NCI-H2196 (cell line): ENCODE data around the gene CACNA1B.
A peak's percentile ranks its signal among the peaks of the same experiment; 100 is the strongest.
"Not testable (repeated sequence)": the region's sequence is repeated elsewhere in the genome, so short reads cannot be mapped to it uniquely, and the experiment has no call there.

ENCODE experiments used
- DNase-seq: peaks from one replicate; lab custom pipeline; 2025; ENCODE audit not compliant: unreplicated experiment; lab: John Stamatoyannopoulos, UW

CACNA1B gene

GRCh38 chr9:138126090-138126857 is 248.7 kb downstream of the CACNA1B start:
- DNase-seq: not testable (repeated sequence)

- not testable (repeated sequence) for DNase-seq
Measured at GRCh38 chr9:138126858-138127584, 249.4 kb downstream of the CACNA1B start.

GRCh38 chr9:138128027-138128426 is 250.4 kb downstream of the CACNA1B start:
- not testable (repeated sequence) for DNase-seq

GRCh38 chr9:138129318-138129717 is 251.7 kb downstream of the CACNA1B start:
- not testable (repeated sequence) for DNase-seq

GRCh38 chr9:138132946-138133705 is 255.5 kb downstream of the CACNA1B start:
- not testable (repeated sequence) for DNase-seq

GRCh38 chr9:138134581-138134980 is 257.0 kb downstream of the CACNA1B start:
- DNase-seq: not testable (repeated sequence)

- DNase-seq: not testable (repeated sequence)
Measured at GRCh38 chr9:138139096-138139495, 261.5 kb downstream of the CACNA1B start.

- DNase-seq: not testable (repeated sequence)
Measured at GRCh38 chr9:138140980-138141379, 263.4 kb downstream of the CACNA1B start.

- not testable (repeated sequence) for DNase-seq
Measured at GRCh38 chr9:138142528-138143244, 265.1 kb downstream of the CACNA1B start.

- not testable (repeated sequence) for DNase-seq
Measured at GRCh38 chr9:138143491-138143890, 265.9 kb downstream of the CACNA1B start.

- peak; percentile 27 for DNase-seq
Measured at GRCh38 chr9:138147556-138147955, 270.0 kb downstream of the CACNA1B start.

- peak; percentile 41 for DNase-seq
Measured at GRCh38 chr9:138149672-138150656, 272.4 kb downstream of the CACNA1B start.

- DNase-seq: not testable (repeated sequence)
Measured at GRCh38 chr9:138155788-138156187, 278.2 kb downstream of the CACNA1B start.

GRCh38 chr9:138166793-138167192 is 289.2 kb downstream of the CACNA1B start:
- not testable (repeated sequence) for DNase-seq
